ENCODE results near the gene N4BP2L2.

DNA sequence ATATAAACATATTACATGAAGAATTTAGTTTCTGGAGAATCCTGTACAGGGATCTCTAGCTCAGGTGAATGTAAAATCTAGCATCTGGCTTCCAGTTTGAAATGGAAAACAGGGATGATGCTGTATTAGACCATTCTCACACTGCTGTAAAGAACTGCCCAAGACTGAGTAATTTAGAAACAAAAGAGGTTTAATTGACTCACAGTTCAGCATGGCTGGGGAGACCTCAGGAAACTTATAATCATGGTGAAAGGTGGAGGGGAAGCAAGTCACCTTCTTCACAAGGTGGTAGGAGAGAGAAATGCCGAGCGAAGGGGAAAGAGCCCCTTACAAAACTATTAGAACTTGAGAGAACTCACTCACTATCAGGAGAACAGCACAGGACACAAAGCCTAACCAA is 17.0 kb upstream of the N4BP2L2 start:
- TF ChIP-seq, protein P1, sequence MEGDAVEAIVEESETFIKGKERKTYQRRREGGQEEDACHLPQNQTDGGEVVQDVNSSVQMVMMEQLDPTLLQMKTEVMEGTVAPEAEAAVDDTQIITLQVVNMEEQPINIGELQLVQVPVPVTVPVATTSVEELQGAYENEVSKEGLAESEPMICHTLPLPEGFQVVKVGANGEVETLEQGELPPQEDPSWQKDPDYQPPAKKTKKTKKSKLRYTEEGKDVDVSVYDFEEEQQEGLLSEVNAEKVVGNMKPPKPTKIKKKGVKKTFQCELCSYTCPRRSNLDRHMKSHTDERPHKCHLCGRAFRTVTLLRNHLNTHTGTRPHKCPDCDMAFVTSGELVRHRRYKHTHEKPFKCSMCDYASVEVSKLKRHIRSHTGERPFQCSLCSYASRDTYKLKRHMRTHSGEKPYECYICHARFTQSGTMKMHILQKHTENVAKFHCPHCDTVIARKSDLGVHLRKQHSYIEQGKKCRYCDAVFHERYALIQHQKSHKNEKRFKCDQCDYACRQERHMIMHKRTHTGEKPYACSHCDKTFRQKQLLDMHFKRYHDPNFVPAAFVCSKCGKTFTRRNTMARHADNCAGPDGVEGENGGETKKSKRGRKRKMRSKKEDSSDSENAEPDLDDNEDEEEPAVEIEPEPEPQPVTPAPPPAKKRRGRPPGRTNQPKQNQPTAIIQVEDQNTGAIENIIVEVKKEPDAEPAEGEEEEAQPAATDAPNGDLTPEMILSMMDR (IDR thresholded peaks at IDR 0.05; ENCODE audit: borderline replicate concordance, extremely low read depth, low read length, poor library complexity, severe bottlenecking), result no peak
- TF ChIP-seq EZH2 (IDR thresholded peaks at IDR 0.05; ENCODE audit: borderline replicate concordance, low read depth, low read length, severe bottlenecking), result no peak
